HG03342 (cell line): ENCODE results near the gene CYP21A2.

ENCODE experiments used
- ATAC-seq: cut with Tn5 transposase; IDR thresholded peaks from one replicate; pipeline ENCODE4 v1.9.1; 2021; ENCODE audit warnings: mild to moderate bottlenecking, moderate library complexity; ENCODE audit not compliant: unreplicated experiment

The CYP21A2 gene

GRCh38 chr6:32081168-32081990, 43.2 kb downstream of the CYP21A2 start:
- no peak for ATAC-seq

GRCh38 chr6:32082478-32082877, 44.3 kb downstream of the CYP21A2 start:
- ATAC-seq = no peak

- ATAC-seq = no peak
Observed at GRCh38 chr6:32082935-32083334, 44.7 kb downstream of the CYP21A2 start.

GRCh38 chr6:32083812-32084768, 45.9 kb downstream of the CYP21A2 start:
- ATAC-seq = no peak

- no peak for ATAC-seq
Observed at GRCh38 chr6:32084780-32085179, 46.6 kb downstream of the CYP21A2 start.

GRCh38 chr6:32085759-32086459, 47.7 kb downstream of the CYP21A2 start:
- ATAC-seq = no peak

GRCh38 chr6:32086661-32087573, 48.7 kb downstream of the CYP21A2 start:
- ATAC-seq = no peak

- ATAC-seq = no peak
Observed at GRCh38 chr6:32087574-32088486, 49.6 kb downstream of the CYP21A2 start.

- ATAC-seq = no peak
Observed at GRCh38 chr6:32088487-32089049, 50.4 kb downstream of the CYP21A2 start.

- ATAC-seq = no peak
Observed at GRCh38 chr6:32089082-32089828, 51.0 kb downstream of the CYP21A2 start.
